ENCODE measurements around the gene CACNB1. TPM values are rescaled to one million over a fixed set of nuclear protein-coding genes. Genes with fewer than 3 reads are reported as not detected.
A peak's percentile ranks its signal among the peaks of the same experiment; 100 is the strongest.

The CACNB1 gene
- total RNA-seq, 2 experiments from 2014 or later = 14.9 to 15.5 TPM

DNA sequence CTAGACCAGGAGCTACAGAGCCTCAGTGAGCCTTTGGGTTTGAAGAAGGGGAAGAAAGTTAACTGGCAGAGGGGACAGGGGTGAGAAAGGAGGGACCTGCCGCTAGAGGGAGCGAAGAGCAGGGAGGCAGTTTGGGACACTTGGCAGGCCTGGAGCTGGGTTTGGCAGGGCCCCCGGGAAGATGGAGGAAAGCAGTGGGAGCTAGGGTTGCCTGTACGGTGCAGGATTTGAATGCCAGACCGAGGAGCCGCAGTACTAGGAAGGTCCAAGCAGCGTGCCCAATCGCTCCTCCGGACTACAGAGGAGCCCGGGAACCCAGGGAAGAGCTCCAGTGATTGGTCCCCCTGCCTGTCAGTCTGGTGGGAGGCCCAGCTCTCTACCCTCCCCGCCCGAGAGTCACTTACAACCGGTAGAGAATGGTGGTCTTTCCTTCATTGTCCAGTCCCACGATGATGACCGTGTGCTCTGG is 32.8 kb downstream of the CACNB1 start:
- H3K9me3 ChIP-seq (ENCODE audit: control insufficient read depth in 1 of 2, insufficient read depth in 1 of 2, low read length in 2 of 2) = peaks cover 0 to 13% of the 10 kb centered on the region in 2 experiments
- no peak overlapping the region for H3K27ac ChIP-seq (ENCODE audit: low read depth in 1 of 2, low read length in 2 of 2)

GRCh38 chr17:39161962-39162361 is 35.5 kb downstream of the CACNB1 start:
- DNase-seq (no peak), ATAC-seq (ENCODE audit: poor library complexity) (no peak)
- no peaks in the 10 kb centered on the region for H3K9me3 Mint-ChIP-seq
- ChIA-PET POLR2A (no interaction called here), CTCF (interaction anchor here (0.9 to 1.5 kb wide), 2 partner anchors 11 to 13 kb away, joined by 3 to 4 read pairs; no protein-coding TSS in a partner anchor)
- H3K27ac Mint-ChIP-seq = no peak overlapping the region
- Histone ChIP-seq H3K4me1 (ENCODE audit: insufficient read depth, low read length) (peaks cover 26% of the 10 kb centered on the region), H3K36me3 (ENCODE audit: insufficient read depth, low read length) (no peaks in the 10 kb centered on the region), H3K27me3 (ENCODE audit: control insufficient read depth in 1 of 2, insufficient read depth in 2 of 2, low read length in 2 of 2) (peaks cover 17 to 19% of the 10 kb centered on the region in 2 experiments), H3K4me3 (ENCODE audit: low read length) (no peak overlapping the region), H3K27ac (ENCODE audit: low read depth in 1 of 2, low read length in 2 of 2) (no peak overlapping the region), H3K9me3 (ENCODE audit: control insufficient read depth in 1 of 2, insufficient read depth in 1 of 2, low read length in 2 of 2) (peaks cover 0 to 9% of the 10 kb centered on the region in 2 experiments)
- H3K27me3 Mint-ChIP-seq = peaks cover 22% of the 10 kb centered on the region
- intact Hi-C loops (cut with DNase I, micrococcal nuclease) = no loop called here
- peak overlapping the region; percentile 8 for H3K4me3 Mint-ChIP-seq
- peaks cover 19% of the 10 kb centered on the region for H3K4me1 Mint-ChIP-seq (ENCODE audit: low read depth)
- TF ChIP-seq CTCF (IDR thresholded peaks at IDR 0.05) = no peak
- no peaks in the 10 kb centered on the region for H3K36me3 Mint-ChIP-seq (ENCODE audit: low read depth)

More for the DNA sequence above, 32.8 kb downstream of the CACNB1 start:
- Histone ChIP-seq H3K27me3 (ENCODE audit: control insufficient read depth in 1 of 2, insufficient read depth in 2 of 2, low read length in 2 of 2) (peaks cover 17 to 22% of the 10 kb centered on the region in 2 experiments), H3K4me1 (ENCODE audit: insufficient read depth, low read length) (peaks cover 32% of the 10 kb centered on the region), H3K36me3 (ENCODE audit: insufficient read depth, low read length) (no peaks in the 10 kb centered on the region), H3K4me3 (ENCODE audit: low read length) (peak overlapping the region; percentile 60)
- H3K9me3 Mint-ChIP-seq = no peaks in the 10 kb centered on the region
- H3K36me3 Mint-ChIP-seq (ENCODE audit: low read depth) = no peaks in the 10 kb centered on the region
- intact Hi-C loops (cut with DNase I, micrococcal nuclease) = loop anchor here in 1 of 2 experiments (2.0 kb wide), 1 partner anchor 80 kb away; no protein-coding TSS in a partner anchor
- TF ChIP-seq CTCF (IDR thresholded peaks at IDR 0.05) = peak; percentile 94
- no peak overlapping the region for H3K27ac Mint-ChIP-seq
- H3K4me3 Mint-ChIP-seq = peak overlapping the region; percentile 90
- DNase-seq (peak; percentile 56 to 85 (median 63)), ATAC-seq (ENCODE audit: poor library complexity) (peak; percentile 86)
- H3K4me1 Mint-ChIP-seq (ENCODE audit: low read depth) = peaks cover 27% of the 10 kb centered on the region
- H3K27me3 Mint-ChIP-seq = peaks cover 34% of the 10 kb centered on the region
- ChIA-PET CTCF (interaction anchor here (0.6 to 3.8 kb wide), 30 partner anchors 10 to 295 kb away, joined by 3 to 47 read pairs (median 4); partner anchors contain the start of genes LASP1 and RPL19), POLR2A (interaction anchor here (0.5 to 5.5 kb wide), 16 partner anchors 9 to 311 kb away, joined by 3 to 35 read pairs (median 4); partner anchors contain the start of genes FBXO47, LASP1, PLXDC1 and RPL19)

DNA sequence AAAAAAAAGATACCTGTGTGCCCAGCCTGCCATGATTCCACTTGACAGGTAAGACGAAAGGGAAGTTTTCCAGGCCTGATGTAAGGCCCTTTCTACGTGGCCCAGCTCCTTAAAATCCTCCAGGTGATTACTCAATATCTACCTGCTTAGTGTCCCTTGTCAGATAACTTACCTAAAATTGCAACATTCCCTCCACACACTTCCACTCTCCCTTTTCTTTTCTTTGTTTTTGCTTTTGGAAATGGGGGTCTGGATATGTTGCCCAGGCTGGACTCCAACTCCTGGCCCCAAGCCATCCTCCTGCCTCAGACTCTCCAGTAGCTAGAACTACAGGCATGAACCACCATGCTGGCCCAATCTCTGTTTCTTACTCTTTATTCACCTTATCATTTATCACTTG is 38.8 kb downstream of the CACNB1 start:
- Mint-ChIP-seq H3K4me1 (ENCODE audit: low read depth) (peaks cover 12% of the 10 kb centered on the region), H3K4me3 (peak overlapping the region; percentile 11)

More for the DNA sequence above, 38.8 kb downstream of the CACNB1 start:
- no peak overlapping the region for H3K27ac Mint-ChIP-seq
- Histone ChIP-seq H3K36me3 (ENCODE audit: insufficient read depth, low read length) (no peaks in the 10 kb centered on the region), H3K27ac (ENCODE audit: low read depth in 1 of 2, low read length in 2 of 2) (no peak overlapping the region), H3K4me3 (ENCODE audit: low read length) (no peak overlapping the region), H3K9me3 (ENCODE audit: control insufficient read depth in 1 of 2, insufficient read depth in 1 of 2, low read length in 2 of 2) (no peaks in the 10 kb centered on the region), H3K27me3 (ENCODE audit: control insufficient read depth in 1 of 2, insufficient read depth in 2 of 2, low read length in 2 of 2) (no peaks in the 10 kb centered on the region), H3K4me1 (ENCODE audit: insufficient read depth, low read length) (peaks cover 10% of the 10 kb centered on the region)
- peaks cover 10% of the 10 kb centered on the region for H3K27me3 Mint-ChIP-seq
- no peaks in the 10 kb centered on the region for H3K9me3 Mint-ChIP-seq
- no peak for TF ChIP-seq CTCF (IDR thresholded peaks at IDR 0.05)
- DNase-seq (no peak), ATAC-seq (ENCODE audit: poor library complexity) (no peak)
- ChIA-PET CTCF (no interaction called here), POLR2A (no interaction called here)
- H3K36me3 Mint-ChIP-seq (ENCODE audit: low read depth) = peaks cover 10% of the 10 kb centered on the region
- intact Hi-C loops (cut with DNase I, micrococcal nuclease) = loop anchor here in 1 of 2 experiments (10.0 kb wide), 1 partner anchor 404 kb away; the partner anchor contains the start of gene PSMB3

All from CD4-positive, alpha-beta T cell (primary cell).